Gastrocnemius medialis (tissue), 4 donors: ENCODE data around the gene CDC42BPG. TPM values are rescaled to one million over a fixed set of nuclear protein-coding genes. Genes with fewer than 3 reads are reported as not detected.
A peak's percentile ranks its signal among the peaks of the same experiment; 100 is the strongest.

ENCODE experiments used
- ATAC-seq, 2 donors: fragments of 150-250 bp; one replicate each; pipeline ENCODE4 v1.9.1; 2016
- DNase-seq, 2 donors: peaks; one replicate each; pipeline ENCODE4 v3.0.0-alpha.2; 2019
- H3K27ac ChIP-seq, 4 donors: fragments of 200-600 bp; sonication (generic); 1 replicate in 1 of 4; 2 replicates in 3 of 4; pipeline ENCODE4 v1.5.1; 2016 to 2018; ENCODE audit warnings: mild to moderate bottlenecking in 2 of 4, moderate library complexity in 1 of 4
- H3K27me3 ChIP-seq, 3 donors: fragments of 200-600 bp; sonication (generic) in 2 of 3; 1 replicate in 1 of 3; 2 replicates in 2 of 3; pipeline versions ENCODE4 v1.5.1 to v1.6.0; 2016 to 2019; ENCODE audit warnings: mild to moderate bottlenecking in 1 of 3, moderate library complexity in 1 of 3
- H3K36me3 ChIP-seq, 2 donors: fragments of 200-600 bp; sonication (generic) in 1 of 2; one replicate each; pipeline ENCODE4 v1.5.1; 2017 to 2018
- H3K4me1 ChIP-seq, 2 donors: fragments of 200-600 bp; sonication (generic) in 1 of 2; one replicate each; pipeline ENCODE4 v1.5.1; 2016 to 2017; ENCODE audit warnings: mild to moderate bottlenecking in 2 of 2
- H3K4me3 ChIP-seq, 4 donors: fragments of 200-600 bp; sonication (generic) in 3 of 4; 1 replicate in 1 of 4; 2 replicates in 3 of 4; pipeline ENCODE4 v1.5.1; 2016 to 2019; ENCODE audit warnings: mild to moderate bottlenecking in 2 of 4
- H3K9me3 ChIP-seq, 3 donors: fragments of 200-600 bp; sonication (generic) in 2 of 3; 1 replicate in 1 of 3; 2 replicates in 2 of 3; pipeline ENCODE4 v1.5.1; 2016 to 2019
- CTCF ChIP-seq, 5 experiments: fragments of 450-650 bp in 3 of 5; fragments of 200-600 bp in 2 of 5; sonication (generic) in 2 of 5; IDR thresholded peaks in 4 of 5; conservative IDR thresholded peaks in 1 of 5; 1 replicate in 4 of 5; 2 replicates in 1 of 5; pipeline ENCODE4 v1.5.1; 2016 to 2019; ENCODE audit warnings: antibody characterized with exemption in 5 of 5, mild to moderate bottlenecking in 3 of 5, moderate library complexity in 3 of 5
- POLR2A ChIP-seq, 2 donors: fragments of 450-650 bp; IDR thresholded peaks; one replicate each; pipeline ENCODE4 v1.6.1; 2017; ENCODE audit warnings: antibody characterized with exemption in 2 of 2, mild to moderate bottlenecking in 2 of 2, moderate library complexity in 2 of 2
- in situ Hi-C, 4 donors: fragments of 200-750 bp; cut with MboI; loops; one replicate each; pipeline versions ENCODE4 v1.15.0 to v1.8.0; 2017; ENCODE audit warnings: low sequenced_read_pairs in 4 of 4
- intact Hi-C: fragments of 100-400 bp; cut with DNase I; formaldehyde crosslinking; loops from one replicate; pipeline ENCODE4 v1.15.1; 2023; ENCODE audit warnings: low total_unique reads
- total RNA-seq, 4 donors: library from RNA; depleted of rRNA; stranded (reverse); fragments of >200 nt; gene quantifications; one replicate each; pipeline versions ENCODE4 v1.1.0 to v1.2.3, GENCODE V29; 2016

CDC42BPG gene
- total RNA-seq, 4 donors from 2014 or later, result 0.15 to 0.19 TPM; not detected in 2

GRCh38 chr11:64877390-64878222 lies 33.2 kb upstream of the CDC42BPG start:
- Histone ChIP-seq H3K36me3 (peaks cover 0 to 9% of the 10 kb centered on the region in 2 donors), H3K4me3 (peak overlapping the region; percentile 71 to 77 (median 74)), H3K27ac (peak overlapping the region; percentile 93 to 94 (median 94)), H3K27me3 (no peaks in the 10 kb centered on the region), H3K4me1 (peaks cover 62 to 66% of the 10 kb centered on the region in 2 donors), H3K9me3 (no peaks in the 10 kb centered on the region)
- DNase-seq, result no peak
- ATAC-seq, result peak in 1 of 2 donors; percentile 3
- no peak for TF ChIP-seq CTCF (IDR thresholded peaks at IDR 0.05 in 4 of 5, conservative IDR thresholded peaks at IDR 0.05 in 1 of 5)
- TF ChIP-seq POLR2A (IDR thresholded peaks at IDR 0.05), result no peak
- intact Hi-C loops (loop anchor here (1.0 to 10.0 kb wide), 4 partner anchors 13 to 633 kb away; partner anchors contain the start of genes ATG2A, FKBP2 and PPP1R14B), in situ Hi-C loops (no loop called here)

GRCh38 chr11:64876835-64877341 lies 32.4 kb upstream of the CDC42BPG start:
- Histone ChIP-seq H3K4me1 (peaks cover 69 to 72% of the 10 kb centered on the region in 2 donors), H3K27me3 (no peaks in the 10 kb centered on the region), H3K9me3 (no peaks in the 10 kb centered on the region), H3K27ac (peak overlapping the region; percentile 93 to 94 (median 94)), H3K4me3 (peak overlapping the region; percentile 71 to 77 (median 74)), H3K36me3 (peaks cover 0 to 10% of the 10 kb centered on the region in 2 donors)
- ATAC-seq, result peak; percentile 13 to 31
- TF ChIP-seq POLR2A (IDR thresholded peaks at IDR 0.05) (no peak), CTCF (IDR thresholded peaks at IDR 0.05 in 4 of 5, conservative IDR thresholded peaks at IDR 0.05 in 1 of 5) (no peak)
- in situ Hi-C loops (no loop called here), intact Hi-C loops (loop anchor here (10.0 kb wide), 1 partner anchor 632 kb away; the partner anchor contains the start of genes FKBP2 and PPP1R14B)
- peak in 1 of 2 donors; percentile 77 for DNase-seq

- no peak for DNase-seq
- in situ Hi-C loops (no loop called here), intact Hi-C loops (loop anchor here (10.0 kb wide), 1 partner anchor 631 kb away; the partner anchor contains the start of genes FKBP2 and PPP1R14B)
- Histone ChIP-seq H3K27me3 (no peaks in the 10 kb centered on the region), H3K9me3 (no peaks in the 10 kb centered on the region), H3K4me3 (peak overlapping the region; percentile 71 to 77 (median 74)), H3K27ac (peak overlapping the region; percentile 93 to 94 (median 94)), H3K4me1 (peaks cover 73 to 76% of the 10 kb centered on the region in 2 donors), H3K36me3 (peaks cover 0 to 10% of the 10 kb centered on the region in 2 donors)
- ATAC-seq, result no peak
- TF ChIP-seq CTCF (IDR thresholded peaks at IDR 0.05 in 4 of 5, conservative IDR thresholded peaks at IDR 0.05 in 1 of 5), result no peak
- TF ChIP-seq POLR2A (IDR thresholded peaks at IDR 0.05), result peak in 1 of 2 donors; percentile 23
These were observed 31.8 kb upstream of the CDC42BPG start for GRCh38 chr11:64876229-64876750.

GRCh38 chr11:64875369-64876228 lies 31.1 kb upstream of the CDC42BPG start:
- no peaks in the 10 kb centered on the region for H3K27me3 ChIP-seq
- in situ Hi-C loops (no loop called here), intact Hi-C loops (loop anchor here (10.0 kb wide), 1 partner anchor 631 kb away; the partner anchor contains the start of genes FKBP2 and PPP1R14B)
- H3K36me3 ChIP-seq, result peaks cover 0 to 10% of the 10 kb centered on the region in 2 donors
- no peaks in the 10 kb centered on the region for H3K9me3 ChIP-seq
- H3K4me1 ChIP-seq, result peaks cover 73 to 78% of the 10 kb centered on the region in 2 donors
- DNase-seq (no peak), ATAC-seq (peak in 1 of 2 donors; percentile 29)
- peak overlapping the region; percentile 93 to 94 (median 94) for H3K27ac ChIP-seq
- peak overlapping the region; percentile 71 to 77 (median 74) for H3K4me3 ChIP-seq
- TF ChIP-seq POLR2A (IDR thresholded peaks at IDR 0.05) (no peak), CTCF (IDR thresholded peaks at IDR 0.05 in 4 of 5, conservative IDR thresholded peaks at IDR 0.05 in 1 of 5) (no peak)
